GM12891 (cell line): ENCODE measurements around the gene SAV1.
A peak's percentile ranks its signal among the peaks of the same experiment; 100 is the strongest.

Experiments
- DNase-seq: peaks from one replicate; pipeline ENCODE4 v3.0.0; 2011; ENCODE audit warnings: low spot score; ENCODE audit not compliant: insufficient read length
- FAIRE-seq: peaks from 2 replicates; lab custom pipeline; 2011; peaks lifted over from hg19 to GRCh38; lab: Jason Lieb, UNC
- PAX5 ChIP-seq: IDR thresholded peaks from 2 replicates; pipeline ENCODE4 v1.6.1; 2011; ENCODE audit warnings: low read length, moderate library complexity, mild to moderate bottlenecking; ENCODE audit not compliant: insufficient read depth, severe bottlenecking
- POLR2A ChIP-seq: IDR thresholded peaks from 2 replicates; pipeline ENCODE4 v1.6.1; 2011; ENCODE audit warnings: low read depth, low read length, control low read depth
- POLR2AphosphoS5 ChIP-seq: IDR thresholded peaks from 2 replicates; pipeline ENCODE4 v1.6.1; 2011; ENCODE audit warnings: low read depth, low read length, control low read depth
- POU2F2 ChIP-seq: IDR thresholded peaks from 2 replicates; pipeline ENCODE4 v1.6.1; 2011; ENCODE audit warnings: low read depth, mild to moderate bottlenecking, control low read depth, low read length, moderate library complexity
- SPI1 ChIP-seq: IDR thresholded peaks from 2 replicates; pipeline ENCODE4 v1.6.1; 2011; ENCODE audit warnings: low read depth, low read length, control low read depth
- TAF1 ChIP-seq: IDR thresholded peaks from 2 replicates; pipeline ENCODE4 v1.6.1; 2011; ENCODE audit warnings: low read depth, low read length, control low read depth

Gene SAV1

GRCh38 chr14:50624447-50624846 is 43.7 kb downstream of the SAV1 start:
- DNase-seq (no peak), FAIRE-seq (peak; percentile 16)
- TF ChIP-seq POLR2AphosphoS5 = no peak
- TF ChIP-seq SPI1 = no peak
- no peak for TF ChIP-seq POU2F2
- TF ChIP-seq TAF1 = no peak
- TF ChIP-seq POLR2A = no peak
- no peak for TF ChIP-seq PAX5

GRCh38 chr14:50622978-50623377 is 45.1 kb downstream of the SAV1 start:
- DNase-seq = no peak
- FAIRE-seq = no peak
- no peak for TF ChIP-seq TAF1
- no peak for TF ChIP-seq POLR2A
- no peak for TF ChIP-seq PAX5

GRCh38 chr14:50620341-50620740 is 47.8 kb downstream of the SAV1 start:
- TF ChIP-seq TAF1 (no peak), PAX5 (no peak), POLR2A (no peak), POLR2AphosphoS5 (no peak), SPI1 (no peak), POU2F2 (no peak)
- no peak for DNase-seq
- FAIRE-seq = no peak

GRCh38 chr14:50619569-50620141 is 48.5 kb downstream of the SAV1 start:
- DNase-seq = no peak
- peak; percentile 92 for FAIRE-seq
- TF ChIP-seq POLR2AphosphoS5 = no peak
- no peak for TF ChIP-seq POU2F2
- no peak for TF ChIP-seq TAF1
- no peak for TF ChIP-seq SPI1
- no peak for TF ChIP-seq POLR2A
- TF ChIP-seq PAX5 = no peak

- TF ChIP-seq SPI1 = no peak
- TF ChIP-seq POU2F2 = no peak
- no peak for TF ChIP-seq PAX5
- no peak for TF ChIP-seq TAF1
- no peak for TF ChIP-seq POLR2A
- no peak for TF ChIP-seq POLR2AphosphoS5
- no peak for DNase-seq
- FAIRE-seq = no peak
Observed at GRCh38 chr14:50616275-50616674, 51.8 kb downstream of the SAV1 start.

GRCh38 chr14:50615552-50615951 is 52.6 kb downstream of the SAV1 start:
- FAIRE-seq (no peak), DNase-seq (no peak)
- TF ChIP-seq POLR2AphosphoS5 = no peak
- TF ChIP-seq PAX5 = no peak
- TF ChIP-seq SPI1 = no peak
- TF ChIP-seq POLR2A = no peak
- TF ChIP-seq TAF1 = no peak
- TF ChIP-seq POU2F2 = no peak

GRCh38 chr14:50615056-50615455 is 53.0 kb downstream of the SAV1 start:
- no peak for DNase-seq
- no peak for FAIRE-seq
- TF ChIP-seq POLR2A = no peak
- no peak for TF ChIP-seq PAX5
- no peak for TF ChIP-seq TAF1
- TF ChIP-seq SPI1 = no peak
- TF ChIP-seq POU2F2 = no peak
- TF ChIP-seq POLR2AphosphoS5 = no peak

GRCh38 chr14:50612806-50613205 is 55.3 kb downstream of the SAV1 start:
- no peak for FAIRE-seq
- no peak for TF ChIP-seq POLR2AphosphoS5
- TF ChIP-seq POU2F2 = no peak
- no peak for TF ChIP-seq PAX5
- no peak for TF ChIP-seq SPI1
- no peak for TF ChIP-seq POLR2A
- TF ChIP-seq TAF1 = no peak
- no peak for DNase-seq

- no peak for FAIRE-seq
- no peak for DNase-seq
Observed at GRCh38 chr14:50610465-50610864, 57.6 kb downstream of the SAV1 start.

GRCh38 chr14:50608302-50608851 is 59.7 kb downstream of the SAV1 start:
- TF ChIP-seq POLR2A = no peak
- no peak for TF ChIP-seq SPI1
- no peak for TF ChIP-seq TAF1
- TF ChIP-seq PAX5 = no peak
- no peak for TF ChIP-seq POU2F2
- no peak for TF ChIP-seq POLR2AphosphoS5
- FAIRE-seq (no peak), DNase-seq (no peak)

More at GRCh38 chr14:50610465-50610864, 57.6 kb downstream of the SAV1 start:
- TF ChIP-seq SPI1 (no peak), PAX5 (no peak), POU2F2 (no peak), POLR2A (no peak), POLR2AphosphoS5 (no peak), TAF1 (no peak)

- TF ChIP-seq POLR2A (no peak), POLR2AphosphoS5 (no peak), POU2F2 (no peak), TAF1 (no peak), PAX5 (no peak), SPI1 (no peak)
- no peak for FAIRE-seq
Observed at GRCh38 chr14:50607761-50608160, 60.3 kb downstream of the SAV1 start.

More at GRCh38 chr14:50607761-50608160, 60.3 kb downstream of the SAV1 start:
- no peak for DNase-seq
